ENCODE results near the gene KATNAL2.

DNA sequence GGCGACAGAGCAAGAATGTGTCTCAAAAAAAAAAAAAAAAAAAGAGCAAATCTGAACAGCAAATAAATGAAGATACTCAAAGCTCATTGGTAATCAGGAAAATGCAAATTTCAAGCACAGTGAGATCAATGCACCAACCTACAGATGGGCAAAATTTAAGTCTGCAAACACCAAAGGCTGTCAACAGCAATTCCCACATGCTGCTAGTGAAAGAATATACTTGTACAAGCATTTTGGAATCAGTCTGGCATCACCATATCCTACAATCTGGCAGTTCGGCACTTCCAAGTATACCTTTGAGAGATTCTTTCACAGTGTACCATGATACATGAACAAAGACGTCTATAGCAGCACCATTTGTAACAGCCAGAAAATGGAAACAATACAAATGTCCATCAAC is 228.8 kb downstream of the KATNAL2 start:
- no peak for TF ChIP-seq CTCF (IDR thresholded peaks at IDR 0.05 in 2 of 3, conservative IDR thresholded peaks at IDR 0.05 in 1 of 3; ENCODE audit: control insufficient read depth in 2 of 3, extremely low read depth in 1 of 3, insufficient read depth in 1 of 3, low read depth in 3 of 3, low read length in 3 of 3)
- TF ChIP-seq MYC (IDR thresholded peaks at IDR 0.05; ENCODE audit: insufficient read depth, insufficient read length, insufficient replicate concordance, low read length, severe bottlenecking), result no peak
- TF ChIP-seq ATF3 (IDR thresholded peaks at IDR 0.05; ENCODE audit: borderline replicate concordance, extremely low read depth, low read depth, low read length), result no peak
